ENCODE measurements around the gene HOXA10.

GRCh38 chr7:27194002-27194352 lies 19.9 kb upstream of the HOXA10 start:
- TF ChIP-seq CTCF (IDR thresholded peaks at IDR 0.05; ENCODE audit: borderline replicate concordance, extremely low read depth, low read length, poor library complexity, severe bottlenecking), result no peak
- no peak for TF ChIP-seq EZH2 (IDR thresholded peaks at IDR 0.05; ENCODE audit: borderline replicate concordance, low read depth, low read length, severe bottlenecking)
